GM21576 (cell line): ENCODE measurements around the gene SCFD2.
A peak's percentile ranks its signal among the peaks of the same experiment; 100 is the strongest.
"Not testable (repeated sequence)": the region's sequence is repeated elsewhere in the genome, so short reads cannot be mapped to it uniquely, and the experiment has no call there.

Source experiments
- ATAC-seq: cut with Tn5 transposase; IDR thresholded peaks from one replicate; pipeline ENCODE4 v1.9.1; 2021; ENCODE audit warnings: mild to moderate bottlenecking, moderate library complexity; ENCODE audit not compliant: unreplicated experiment

SCFD2 gene

DNA sequence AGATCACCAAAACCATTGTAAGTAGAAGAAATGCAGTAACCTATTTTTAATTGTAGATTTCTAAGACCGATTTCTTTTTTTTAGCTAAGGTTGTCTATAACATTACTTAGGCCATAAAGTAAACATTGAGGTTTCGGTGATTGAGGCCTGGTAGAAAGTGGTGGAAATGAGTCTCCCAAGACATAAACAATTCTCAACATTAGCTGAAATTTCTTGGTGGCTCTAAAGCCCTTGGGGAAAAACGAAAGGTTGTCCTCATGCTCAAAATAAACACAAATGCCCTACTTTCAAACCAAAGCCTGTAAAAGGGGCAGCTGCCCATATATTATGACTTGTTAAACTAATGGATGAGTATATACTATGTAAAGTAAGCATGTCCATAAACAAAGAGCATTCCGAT, 98.8 kb downstream of the SCFD2 start:
- ATAC-seq, result no peak

DNA sequence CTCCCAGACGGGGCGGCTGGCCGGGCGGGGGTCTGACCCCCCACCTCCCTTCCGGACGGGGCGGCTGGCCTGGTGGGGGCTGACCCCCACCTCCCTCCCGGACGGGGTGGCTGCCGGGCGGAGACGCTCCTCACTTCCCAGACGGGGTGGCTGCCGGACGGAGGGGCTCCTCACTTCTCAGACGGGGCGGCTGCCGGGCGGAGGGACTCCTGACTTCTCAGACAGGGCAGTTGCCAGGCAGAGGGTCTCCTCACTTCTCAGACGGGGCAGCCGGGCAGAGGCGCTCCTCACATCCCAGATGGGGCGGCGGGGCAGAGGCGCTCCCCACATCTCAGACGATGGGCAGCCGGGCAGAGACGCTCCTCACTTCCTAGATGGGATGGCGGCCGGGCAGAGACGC, 109.9 kb downstream of the SCFD2 start:
- not testable (repeated sequence) for ATAC-seq

DNA sequence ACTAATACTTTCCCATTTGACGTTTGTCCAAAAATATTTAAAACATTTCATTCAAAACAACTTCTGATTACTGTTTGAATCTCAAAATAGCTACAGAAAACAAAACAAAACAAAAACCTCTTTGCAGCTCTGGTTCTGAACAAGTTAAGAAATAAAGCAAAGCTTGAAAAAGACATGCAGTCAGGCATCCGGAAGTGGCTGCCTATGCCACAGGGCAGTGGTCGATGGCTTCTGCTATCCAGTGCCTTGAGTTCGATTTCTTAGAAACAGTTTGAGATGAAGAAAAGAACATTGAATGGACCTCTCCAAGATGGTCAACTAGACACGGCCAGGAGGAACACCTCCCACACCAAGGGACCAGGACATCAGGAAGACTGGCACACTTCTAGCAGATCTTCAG, 125.3 kb downstream of the SCFD2 start:
- no peak for ATAC-seq

- ATAC-seq, result not testable (repeated sequence)
Measured at GRCh38 chr4:53238352-53238751, 127.5 kb downstream of the SCFD2 start.

- ATAC-seq, result not testable (repeated sequence)
Measured at GRCh38 chr4:53237811-53238210, 128.1 kb downstream of the SCFD2 start.

DNA sequence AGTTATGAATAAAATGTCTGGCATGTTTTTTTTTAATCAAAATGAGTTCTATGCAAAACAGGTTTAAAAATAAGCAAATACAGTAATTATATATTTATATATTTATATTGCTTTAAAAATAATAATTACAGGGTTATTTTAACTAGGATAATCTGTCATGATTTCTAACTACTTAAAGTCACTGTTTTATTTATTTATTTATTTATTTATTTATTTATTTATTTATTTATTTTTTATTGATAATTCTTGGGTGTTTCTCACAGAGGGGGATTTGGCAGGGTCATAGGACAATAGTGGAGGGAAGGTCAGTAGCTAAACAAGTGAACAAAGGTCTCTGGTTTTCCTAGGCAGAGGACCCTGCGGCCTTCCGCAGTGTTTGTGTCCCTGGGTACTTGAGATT, 129.2 kb downstream of the SCFD2 start:
- not testable (repeated sequence) for ATAC-seq

GRCh38 chr4:53235547-53235946, 130.3 kb downstream of the SCFD2 start:
- ATAC-seq, result peak; percentile 50

GRCh38 chr4:53234669-53235068, 131.2 kb downstream of the SCFD2 start:
- ATAC-seq, result no peak

- ATAC-seq, result no peak
Measured at GRCh38 chr4:53234111-53234510, 131.8 kb downstream of the SCFD2 start.

DNA sequence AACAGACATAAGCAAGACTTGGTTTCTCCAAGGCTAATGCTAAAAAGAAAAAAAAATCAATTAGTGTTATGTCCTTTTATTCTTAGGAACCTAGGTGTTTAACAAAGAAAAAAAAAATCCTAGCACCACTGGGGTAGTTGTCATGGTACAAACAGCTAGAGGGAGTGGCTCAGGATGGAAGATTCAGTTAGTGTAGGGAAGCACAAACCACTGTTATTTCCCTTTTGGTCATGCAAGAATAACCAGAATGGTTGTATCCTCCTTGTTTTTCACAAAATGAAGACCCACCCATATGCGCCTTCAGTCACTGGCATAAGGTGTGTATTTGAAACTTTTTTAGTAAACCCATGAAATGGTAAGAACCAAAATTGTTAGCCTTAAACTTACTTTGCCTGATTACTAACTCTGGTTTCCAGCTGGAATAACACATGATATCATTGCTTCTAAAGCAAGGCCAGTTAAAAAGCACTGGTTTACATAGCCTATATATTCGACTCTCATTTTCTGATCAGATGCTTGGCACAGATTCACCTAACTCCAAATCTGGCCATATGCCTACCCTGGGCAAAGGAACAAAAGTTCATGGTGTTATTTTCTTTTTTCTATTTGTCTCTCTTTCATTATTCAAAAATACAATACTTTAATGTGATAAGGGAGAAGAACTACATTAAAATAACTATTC, 132.6 kb downstream of the SCFD2 start:
- no peak for ATAC-seq

GRCh38 chr4:53232371-53232770, 133.5 kb downstream of the SCFD2 start:
- no peak for ATAC-seq

DNA sequence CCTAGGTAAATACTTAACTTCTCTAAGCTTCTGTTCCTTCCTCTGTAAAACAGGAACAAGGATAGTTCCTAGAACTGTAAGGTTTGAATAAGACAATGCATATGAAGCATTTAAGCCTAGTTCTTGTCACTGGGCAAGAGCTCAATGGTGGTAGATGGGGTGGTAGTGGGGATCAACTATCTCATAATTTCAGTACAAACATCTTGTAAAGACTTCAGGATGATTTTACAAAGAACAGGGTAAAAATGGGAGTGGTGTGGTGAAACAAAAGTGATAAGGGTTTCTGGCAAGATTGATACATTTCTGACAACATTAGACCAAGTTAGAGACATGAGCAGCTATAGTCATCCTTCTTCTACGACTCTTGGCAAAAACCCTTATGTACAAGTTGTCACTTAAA, 137.8 kb downstream of the SCFD2 start:
- ATAC-seq, result no peak

- ATAC-seq, result no peak
Measured at GRCh38 chr4:53227451-53227850, 138.4 kb downstream of the SCFD2 start.

GRCh38 chr4:53221832-53222480, 143.9 kb downstream of the SCFD2 start:
- ATAC-seq, result no peak

DNA sequence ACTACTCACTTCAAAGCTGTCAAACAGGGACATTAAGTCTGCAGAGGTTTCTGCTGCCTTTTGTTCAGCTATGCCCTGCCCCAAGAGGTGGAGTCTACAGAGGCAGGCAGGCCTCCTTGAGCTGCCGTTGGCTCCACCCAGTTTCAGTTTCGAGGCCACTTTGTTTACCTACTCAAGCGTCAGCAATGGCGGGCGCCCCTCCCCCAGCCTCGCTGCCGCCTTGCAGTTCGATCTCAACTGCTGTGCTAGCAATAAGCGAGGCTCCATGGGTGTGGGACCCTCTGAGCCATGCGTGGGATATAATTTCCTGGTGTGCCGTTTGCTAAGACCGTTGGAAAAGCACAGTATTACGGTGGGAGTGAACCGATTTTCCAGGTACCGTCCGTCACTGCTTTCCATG, 146.7 kb downstream of the SCFD2 start:
- not testable (repeated sequence) for ATAC-seq

DNA sequence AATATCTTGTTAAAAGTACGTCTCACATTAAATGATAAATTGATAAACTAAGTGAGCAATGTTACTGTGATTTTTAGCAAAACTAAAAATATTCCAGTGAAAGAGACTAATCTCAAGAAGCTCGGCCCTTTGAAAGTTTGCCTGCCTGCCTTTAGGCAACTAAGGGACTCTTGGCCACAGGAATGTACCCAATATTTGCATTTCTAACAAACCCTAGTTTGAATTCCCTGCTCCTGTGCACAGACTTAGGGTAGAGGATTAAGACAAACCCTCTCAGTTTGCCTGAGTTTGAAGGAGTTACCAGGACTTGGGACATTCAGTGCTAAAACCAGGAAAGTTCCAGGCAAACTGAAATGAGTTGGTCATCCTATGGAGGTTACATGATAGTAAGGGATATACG, 157.1 kb downstream of the SCFD2 start:
- ATAC-seq, result no peak

DNA sequence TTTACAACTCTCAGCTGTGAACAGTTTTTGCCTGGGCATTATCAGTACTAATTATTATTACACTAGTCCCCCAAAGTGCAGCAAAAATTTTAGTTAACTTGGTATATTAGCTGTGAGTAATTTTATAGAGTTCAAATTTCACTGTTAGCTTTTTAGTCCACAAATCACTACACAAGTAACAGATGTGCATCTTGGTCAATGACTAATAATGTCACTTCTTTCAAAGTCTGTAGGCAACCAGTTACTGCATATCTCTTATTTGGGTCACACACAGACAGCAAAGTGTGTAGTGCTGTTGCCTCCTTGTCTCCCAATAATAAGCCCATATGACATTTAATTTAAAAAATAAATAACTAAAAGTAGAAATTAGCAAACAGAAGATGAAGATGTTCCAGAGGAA, 159.9 kb downstream of the SCFD2 start:
- ATAC-seq, result no peak

DNA sequence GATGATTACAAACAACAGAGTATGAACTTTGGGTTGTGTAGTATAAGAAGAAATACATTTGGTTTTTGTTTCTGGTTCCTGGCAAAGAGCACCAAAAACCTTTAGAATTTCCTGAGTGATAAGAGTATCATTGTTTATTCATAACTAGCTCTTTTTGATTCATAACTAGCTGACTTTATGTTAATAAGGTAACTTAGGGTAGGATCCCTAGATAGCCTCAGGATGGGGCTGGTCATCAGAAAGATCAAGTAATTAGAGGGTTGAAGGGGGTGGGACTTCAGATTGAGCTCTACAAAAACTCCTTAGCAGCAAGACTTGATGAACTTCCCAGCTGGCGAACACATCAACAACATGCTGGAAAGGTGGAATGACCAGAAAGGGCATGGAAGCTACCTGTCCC, 166.5 kb downstream of the SCFD2 start:
- ATAC-seq, result no peak

- no peak for ATAC-seq
Measured at GRCh38 chr4:53197772-53198142, 168.1 kb downstream of the SCFD2 start.

GRCh38 chr4:53196882-53197771, 168.7 kb downstream of the SCFD2 start:
- ATAC-seq, result no peak

GRCh38 chr4:53195815-53196661, 169.8 kb downstream of the SCFD2 start:
- no peak for ATAC-seq
